ENCODE results near the gene MLLT10.
A peak's percentile ranks its signal among the peaks of the same experiment; 100 is the strongest.

Gene MLLT10

DNA sequence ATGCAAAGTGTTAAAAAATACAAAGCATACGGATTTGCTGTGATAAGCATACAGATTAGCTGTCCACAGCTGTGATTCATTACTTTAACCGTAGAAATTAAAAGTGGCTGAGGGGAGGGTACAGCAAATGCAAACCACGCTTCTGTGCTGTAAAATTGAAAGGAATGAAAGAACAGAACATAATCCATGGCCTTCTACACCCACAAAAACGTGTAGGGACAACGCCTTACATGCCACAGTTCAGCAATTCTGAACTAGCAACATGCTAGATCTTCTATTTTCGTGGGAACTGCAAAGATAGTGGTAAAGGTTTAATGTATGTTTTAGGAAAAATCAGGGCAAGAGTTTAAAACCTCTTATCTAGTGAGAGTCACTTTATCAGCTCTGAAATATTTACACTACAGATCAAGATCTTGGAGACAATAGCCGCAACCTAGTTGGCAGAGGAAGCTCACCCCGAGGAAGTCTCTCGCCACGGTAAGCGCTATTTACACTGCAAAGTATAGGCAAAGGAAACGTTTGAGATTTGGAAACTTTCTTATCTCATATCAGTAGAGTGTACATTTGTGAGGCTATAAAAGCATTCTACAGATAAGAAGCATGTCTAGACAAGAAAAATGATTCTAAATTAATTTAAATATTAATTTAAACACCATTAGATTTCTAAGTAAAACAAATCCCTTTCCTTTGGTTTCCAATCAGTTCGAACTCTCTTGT is 193.6 kb downstream of the MLLT10 start:
- 0 out of 2 replicates have a peak, but pooled peaks have one; percentile 19 for TF ChIP-seq POLR2AphosphoS5 (IDR thresholded peaks at IDR 0.05; ENCODE audit: low read depth, low read length)
- TF ChIP-seq REST (IDR thresholded peaks at IDR 0.05; ENCODE audit: insufficient read depth in 1 of 2, low read depth in 2 of 2, low read length in 2 of 2), result no peak
- no peak for TF ChIP-seq FOXP2 (optimal IDR thresholded peaks at IDR 0.05; ENCODE audit: borderline replicate concordance, extremely low read depth, extremely low read length, insufficient read depth)
- no peak for TF ChIP-seq TAF1 (IDR thresholded peaks at IDR 0.05; ENCODE audit: borderline replicate concordance, insufficient read depth, low read length)
- TF ChIP-seq SIN3A (IDR thresholded peaks at IDR 0.05; ENCODE audit: borderline replicate concordance, insufficient read depth, low read length), result no peak

- TF ChIP-seq SIN3A (IDR thresholded peaks at IDR 0.05; ENCODE audit: borderline replicate concordance, insufficient read depth, low read length) (no peak), REST (IDR thresholded peaks at IDR 0.05; ENCODE audit: insufficient read depth in 1 of 2, low read depth in 2 of 2, low read length in 2 of 2) (no peak), FOXP2 (optimal IDR thresholded peaks at IDR 0.05; ENCODE audit: borderline replicate concordance, extremely low read depth, extremely low read length, insufficient read depth) (no peak), POLR2AphosphoS5 (IDR thresholded peaks at IDR 0.05; ENCODE audit: low read depth, low read length) (no peak), TAF1 (IDR thresholded peaks at IDR 0.05; ENCODE audit: borderline replicate concordance, insufficient read depth, low read length) (no peak)
Observed at GRCh38 chr10:21728618-21729017, 194.6 kb downstream of the MLLT10 start.

DNA sequence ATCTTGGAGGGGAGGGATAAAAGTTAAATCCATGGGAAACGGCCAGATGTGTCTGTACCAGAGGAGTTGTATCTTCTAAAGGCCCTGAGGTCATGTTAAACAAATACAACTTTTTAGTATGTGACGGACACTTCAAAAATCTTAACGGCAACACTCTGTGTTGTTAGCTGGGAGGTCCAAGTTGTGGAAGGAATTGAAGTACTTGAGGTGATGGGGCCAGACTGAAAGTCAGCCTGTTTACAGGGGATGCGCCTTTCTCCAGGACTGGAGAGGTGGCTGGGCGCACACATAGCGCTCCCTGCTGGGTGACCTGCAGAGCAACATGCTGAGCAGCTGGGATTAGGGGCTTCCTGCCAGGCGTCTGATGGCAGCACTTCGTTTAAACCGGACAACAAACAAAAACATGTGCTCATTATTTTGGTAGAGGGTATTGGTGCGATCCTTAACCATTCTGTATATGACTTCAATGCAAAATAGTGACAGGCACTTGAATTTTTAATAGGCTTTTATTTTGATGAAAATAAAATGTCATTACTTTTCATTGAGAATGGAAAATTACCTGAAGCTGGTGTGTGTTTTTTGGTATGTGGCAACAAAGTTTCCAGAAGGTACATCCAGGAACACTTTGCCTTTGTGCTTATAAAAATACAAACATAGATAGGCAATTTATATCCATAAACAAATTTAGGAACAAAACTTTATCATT is 198.2 kb downstream of the MLLT10 start:
- TF ChIP-seq SIN3A (IDR thresholded peaks at IDR 0.05; ENCODE audit: borderline replicate concordance, insufficient read depth, low read length) (0 out of 2 replicates have a peak, but pooled peaks have one; percentile 27), FOXP2 (optimal IDR thresholded peaks at IDR 0.05; ENCODE audit: borderline replicate concordance, extremely low read depth, extremely low read length, insufficient read depth) (peak; percentile 100), TAF1 (IDR thresholded peaks at IDR 0.05; ENCODE audit: borderline replicate concordance, insufficient read depth, low read length) (no peak), REST (IDR thresholded peaks at IDR 0.05; ENCODE audit: insufficient read depth in 1 of 2, low read depth in 2 of 2, low read length in 2 of 2) (no peak)

DNA sequence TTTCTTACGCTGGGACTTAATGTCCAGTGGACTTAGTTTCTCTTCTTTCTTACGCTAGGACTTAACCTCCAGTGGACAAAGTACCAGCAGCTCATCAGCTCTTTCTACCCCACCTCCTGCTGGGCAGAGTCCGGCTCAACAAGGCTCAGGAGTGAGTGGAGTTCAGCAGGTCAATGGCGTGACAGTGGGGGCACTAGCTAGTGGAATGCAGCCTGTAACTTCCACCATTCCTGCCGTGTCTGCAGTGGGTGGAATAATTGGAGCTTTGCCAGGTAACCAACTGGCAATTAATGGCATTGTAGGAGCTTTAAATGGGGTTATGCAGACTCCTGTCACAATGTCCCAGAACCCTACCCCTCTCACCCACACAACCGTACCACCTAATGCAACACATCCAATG is 199.7 kb downstream of the MLLT10 start:
- TF ChIP-seq FOXP2 (optimal IDR thresholded peaks at IDR 0.05; ENCODE audit: borderline replicate concordance, extremely low read depth, extremely low read length, insufficient read depth) (no peak), POLR2AphosphoS5 (IDR thresholded peaks at IDR 0.05; ENCODE audit: low read depth, low read length) (no peak), REST (IDR thresholded peaks at IDR 0.05; ENCODE audit: insufficient read depth in 1 of 2, low read depth in 2 of 2, low read length in 2 of 2) (no peak), SIN3A (IDR thresholded peaks at IDR 0.05; ENCODE audit: borderline replicate concordance, insufficient read depth, low read length) (no peak), TAF1 (IDR thresholded peaks at IDR 0.05; ENCODE audit: borderline replicate concordance, insufficient read depth, low read length) (no peak)
